ENCODE results near the gene VDR.

DNA sequence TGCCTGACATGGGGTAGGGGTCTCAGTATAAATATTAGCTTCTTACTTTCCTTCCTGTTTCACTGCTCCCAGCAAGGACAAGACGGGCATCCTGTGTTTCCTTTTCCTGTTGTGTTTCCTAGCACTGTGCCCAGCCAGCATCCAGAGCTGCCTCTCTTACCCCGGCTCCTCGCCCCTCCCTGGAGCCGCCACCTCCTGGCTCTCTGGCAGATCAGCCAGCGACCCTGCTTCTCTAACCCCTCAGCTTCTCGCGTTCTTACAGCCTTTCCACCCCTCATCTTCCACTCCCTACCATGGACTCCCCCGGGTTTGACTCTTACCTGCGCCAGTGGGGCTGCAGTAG, 102.9 kb downstream of the VDR start:
- TF ChIP-seq, protein P1, sequence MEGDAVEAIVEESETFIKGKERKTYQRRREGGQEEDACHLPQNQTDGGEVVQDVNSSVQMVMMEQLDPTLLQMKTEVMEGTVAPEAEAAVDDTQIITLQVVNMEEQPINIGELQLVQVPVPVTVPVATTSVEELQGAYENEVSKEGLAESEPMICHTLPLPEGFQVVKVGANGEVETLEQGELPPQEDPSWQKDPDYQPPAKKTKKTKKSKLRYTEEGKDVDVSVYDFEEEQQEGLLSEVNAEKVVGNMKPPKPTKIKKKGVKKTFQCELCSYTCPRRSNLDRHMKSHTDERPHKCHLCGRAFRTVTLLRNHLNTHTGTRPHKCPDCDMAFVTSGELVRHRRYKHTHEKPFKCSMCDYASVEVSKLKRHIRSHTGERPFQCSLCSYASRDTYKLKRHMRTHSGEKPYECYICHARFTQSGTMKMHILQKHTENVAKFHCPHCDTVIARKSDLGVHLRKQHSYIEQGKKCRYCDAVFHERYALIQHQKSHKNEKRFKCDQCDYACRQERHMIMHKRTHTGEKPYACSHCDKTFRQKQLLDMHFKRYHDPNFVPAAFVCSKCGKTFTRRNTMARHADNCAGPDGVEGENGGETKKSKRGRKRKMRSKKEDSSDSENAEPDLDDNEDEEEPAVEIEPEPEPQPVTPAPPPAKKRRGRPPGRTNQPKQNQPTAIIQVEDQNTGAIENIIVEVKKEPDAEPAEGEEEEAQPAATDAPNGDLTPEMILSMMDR (IDR thresholded peaks at IDR 0.05; ENCODE audit: low read depth, low read length): no peak
- TF ChIP-seq EZH2phosphoT487 (IDR thresholded peaks at IDR 0.05; ENCODE audit: low read depth): no peak
